A549 (cell line): Measurements from ENCODE around the gene CACNG3. TPM values are rescaled to one million over a fixed set of nuclear protein-coding genes. Genes with fewer than 3 reads are reported as not detected.

Experiments
- ATAC-seq, 2 experiments: fragments of 200-7000 bp in 1 of 2; fragments of >200 bp in 1 of 2; cut with Nextera tagmentation in 1 of 2; cut with Tn5 transposase in 1 of 2; 3 replicates each; pipeline versions ENCODE4 v1.8.0 to v1.9.1; 2018 to 2020; ENCODE audit warnings: mild to moderate bottlenecking in 1 of 2, moderate library complexity in 1 of 2
- CTCF ChIA-PET: fragments of 300-600 bp; sonication (Branson Sonifier 250); formaldehyde crosslinking; extraction: SDS; loops from one replicate; lab custom pipeline; 2021; ENCODE audit warnings: antibody characterized with exemption, inconsistent platforms; lab: Yijun Ruan, JAX
- POLR2A ChIA-PET: fragments of 350-600 bp; formaldehyde crosslinking; extraction: SDS; loops from one replicate; lab custom pipeline; 2021; ENCODE audit warnings: antibody characterized with exemption, inconsistent platforms; lab: Yijun Ruan, JAX
- DNase-seq, 2 experiments: peaks; one replicate each; pipeline versions ENCODE4 v3.0.0 to v3.0.0-alpha.2; 2011 to 2016; ENCODE audit warnings: low read depth in 1 of 2, low spot score in 1 of 2
- FAIRE-seq: peaks from 2 replicates; lab custom pipeline; 2011; peaks lifted over from hg19 to GRCh38; lab: Jason Lieb, UNC
- H3K27ac ChIP-seq, 2 experiments: fragments of >200 bp; sonication (Bioruptor Twin); formaldehyde crosslinking; 3 replicates each; pipeline ENCODE4 v1.5.1; 2016 to 2017
- H3K4me1 ChIP-seq: fragments of >200 bp; sonication (Bioruptor Twin); formaldehyde crosslinking; 3 replicates; pipeline ENCODE4 v1.6.1; 2016
- H3K4me2 ChIP-seq: fragments of >200 bp; sonication (Bioruptor Twin); formaldehyde crosslinking; 3 replicates; pipeline ENCODE4 v1.6.1; 2016
- H3K4me3 ChIP-seq: fragments of >200 bp; sonication (Bioruptor Twin); formaldehyde crosslinking; 3 replicates; pipeline ENCODE4 v1.5.1; 2016
- H3K9me3 ChIP-seq: fragments of >200 bp; sonication (Bioruptor Twin); formaldehyde crosslinking; 3 replicates; pipeline ENCODE4 v1.6.1; 2016
- BHLHE40 ChIP-seq: IDR thresholded peaks from 2 replicates; pipeline ENCODE4 v1.6.1; 2012; ENCODE audit warnings: low read depth, low read length, inconsistent platforms
- CBX2 ChIP-seq: fragments of 200-600 bp; sonication (generic); IDR thresholded peaks from 2 replicates; pipeline ENCODE4 v1.6.1; 2016; ENCODE audit warnings: low read depth, mild to moderate bottlenecking, borderline replicate concordance
- CEBPB ChIP-seq, 2 experiments: fragments of >200 bp in 1 of 2; sonication (Bioruptor Twin) in 1 of 2; formaldehyde crosslinking in 1 of 2; IDR thresholded peaks; 2 replicates each; pipeline ENCODE4 v1.6.1; 2012 to 2016
- CHD2 ChIP-seq: fragments of 150-350 bp; IDR thresholded peaks from 2 replicates; pipeline ENCODE4 v1.6.1; 2014; ENCODE audit warnings: low read length; ENCODE audit not compliant: partially characterized antibody
- EHF ChIP-seq: fragments of 250-450 bp; sonication (Bioruptor Pico); IDR thresholded peaks from 2 replicates; pipeline ENCODE4 v1.5.0; 2020; ENCODE audit warnings: mild to moderate bottlenecking
- EHMT2 ChIP-seq: fragments of 200-600 bp; sonication (generic); IDR thresholded peaks from 2 replicates; pipeline ENCODE4 v1.6.1; 2016; ENCODE audit warnings: antibody characterized with exemption, low read depth, mild to moderate bottlenecking, moderate library complexity
- ESRRA ChIP-seq: fragments of 150-350 bp; IDR thresholded peaks from 2 replicates; pipeline ENCODE4 v1.6.1; 2014; ENCODE audit warnings: mild to moderate bottlenecking, low read length, borderline replicate concordance
- FOSB ChIP-seq: fragments of 250-450 bp; sonication (Bioruptor Pico); IDR thresholded peaks from 2 replicates; pipeline ENCODE4 v1.5.0; 2020; ENCODE audit warnings: mild to moderate bottlenecking, moderate library complexity
- FOSL2 ChIP-seq, 2 experiments: fragments of 450-650 bp in 1 of 2; fragments of >200 bp in 1 of 2; sonication (Bioruptor Twin) in 1 of 2; formaldehyde crosslinking; IDR thresholded peaks; 2 replicates each; pipeline versions ENCODE4 v1.5.0 to v1.6.1; 2016 to 2020; ENCODE audit warnings: mild to moderate bottlenecking in 1 of 2, moderate library complexity in 1 of 2
- GATA3 ChIP-seq: IDR thresholded peaks from 2 replicates; pipeline ENCODE4 v1.6.1; 2012; ENCODE audit warnings: borderline replicate concordance
- HDAC2 ChIP-seq: fragments of 200-600 bp; sonication (generic); IDR thresholded peaks from 2 replicates; pipeline ENCODE4 v1.6.1; 2016
- HOXB13 ChIP-seq: fragments of 250-450 bp; sonication (Bioruptor Pico); IDR thresholded peaks from 2 replicates; pipeline ENCODE4 v1.5.0; 2020; ENCODE audit warnings: low read depth, mild to moderate bottlenecking, moderate library complexity
- HOXB5 ChIP-seq: fragments of 250-450 bp; sonication (Bioruptor Pico); IDR thresholded peaks from 2 replicates; pipeline ENCODE4 v1.5.0; 2020; ENCODE audit warnings: mild to moderate bottlenecking, moderate library complexity
- JUN ChIP-seq, 2 experiments: fragments of >200 bp; sonication (Bioruptor Twin); formaldehyde crosslinking; IDR thresholded peaks; 2 replicates in 1 of 2; 3 replicates in 1 of 2; pipeline ENCODE4 v1.6.1; 2016 to 2017
- KDM5A ChIP-seq: fragments of 200-600 bp; sonication (generic); IDR thresholded peaks from 2 replicates; pipeline ENCODE4 v1.6.1; 2016; ENCODE audit warnings: antibody characterized with exemption, mild to moderate bottlenecking
- MAFK ChIP-seq: fragments of 450-650 bp; IDR thresholded peaks from 2 replicates; pipeline ENCODE4 v1.6.1; 2014; ENCODE audit not compliant: partially characterized antibody
- POLR2A ChIP-seq: IDR thresholded peaks from 2 replicates; pipeline ENCODE4 v1.6.1; 2012; ENCODE audit warnings: mild to moderate bottlenecking, low read length
- RARB ChIP-seq: fragments of 250-450 bp; sonication (Bioruptor Pico); IDR thresholded peaks from 2 replicates; pipeline ENCODE4 v1.8.0; 2021; ENCODE audit warnings: mild to moderate bottlenecking, moderate library complexity
- TP53 ChIP-seq: fragments of 250-450 bp; sonication (Bioruptor Pico); IDR thresholded peaks from 2 replicates; pipeline ENCODE4 v1.5.0; 2021; ENCODE audit warnings: mild to moderate bottlenecking, moderate library complexity
- WGBS: methylation state at CpG from one replicate; pipeline ENCODE4 v1.1.6; 2017; ENCODE audit errors: missing lambda C conversion rate; 5-methylcytosine and 5-hydroxymethylcytosine counted together
- polyA plus RNA-seq, 4 experiments: library from polyadenylated mRNA; depleted of rRNA in 3 of 4; stranded (reverse); fragments of >200 nt; fragmentation: RNase III in 1 of 4; extraction: RNeasy Plus Mini Kit Qiagen cat#74134 plus additional on column Dnase treatment in 1 of 4; gene quantifications; 2 replicates in 3 of 4; 3 replicates in 1 of 4; pipeline ENCODE4 v1.2.3, GENCODE V29; 2011 to 2017
- TF ChIP-seq, protein P1 (sequence below): fragments of 200-600 bp; sonication (generic); IDR thresholded peaks from 2 replicates; pipeline ENCODE4 v1.6.1; 2016; ENCODE audit warnings: antibody characterized with exemption, mild to moderate bottlenecking, moderate library complexity
- TF ChIP-seq, protein P2 (sequence below): fragments of 450-650 bp; IDR thresholded peaks from 2 replicates; pipeline ENCODE4 v1.6.1; 2014; ENCODE audit warnings: antibody characterized with exemption
- TF ChIP-seq, protein P3 (sequence below): fragments of >200 bp; sonication (Bioruptor Twin); formaldehyde crosslinking; IDR thresholded peaks from 2 replicates; pipeline ENCODE4 v1.6.1; 2016
- TF ChIP-seq, protein P4 (sequence below): IDR thresholded peaks from 2 replicates; pipeline ENCODE4 v1.6.1; 2012; ENCODE audit warnings: low read depth, borderline replicate concordance
- TF ChIP-seq, protein P5 (sequence below): fragments of 250-450 bp; sonication (Bioruptor Pico); IDR thresholded peaks from 2 replicates; pipeline ENCODE4 v1.5.0; 2020; ENCODE audit warnings: low read depth, mild to moderate bottlenecking, moderate library complexity
- TF ChIP-seq, protein P6 (sequence below): fragments of >200 bp; sonication (Bioruptor Twin); formaldehyde crosslinking; IDR thresholded peaks from 3 replicates; pipeline ENCODE4 v1.6.1; 2016

The CACNG3 gene
- polyA plus RNA-seq, 2 of the 4 experiments (the other 2 are of a cell fraction), result not detected

DNA sequence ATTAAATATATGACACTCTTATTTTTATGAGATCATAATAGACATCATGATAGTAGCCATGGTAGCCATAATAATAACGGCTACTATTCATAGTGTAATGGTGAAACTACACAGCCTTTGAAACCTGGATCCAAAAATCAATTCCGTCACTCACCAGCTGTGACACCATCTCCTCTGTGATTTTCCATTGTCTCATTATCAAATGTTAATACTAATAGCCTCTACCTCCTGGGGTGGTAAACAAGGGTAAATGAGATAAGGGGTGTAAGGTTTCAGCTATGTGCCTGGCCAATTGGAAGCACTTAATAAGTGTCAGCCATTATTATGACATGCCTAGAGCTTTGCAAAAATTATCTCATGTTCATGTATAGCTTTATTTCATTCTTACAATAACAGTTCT lies 88.6 kb downstream of the CACNG3 start:
- ATAC-seq, result no peak
- no peak for FAIRE-seq
- DNase-seq, result no peak
- Histone ChIP-seq H3K4me2 (no peak overlapping the region), H3K27ac (no peak overlapping the region), H3K9me3 (no peaks in the 10 kb centered on the region), H3K4me1 (no peaks in the 10 kb centered on the region), H3K4me3 (no peak overlapping the region)
- ChIA-PET POLR2A (no interaction called here), CTCF (interaction anchor here (1.4 kb wide), 1 partner anchor 12 kb away, joined by 3 read pairs; no protein-coding TSS in a partner anchor)
- TF ChIP-seq CBX2, result no peak
- 10% methylated on average over 2 of the region's 2 CpGs for WGBS

DNA sequence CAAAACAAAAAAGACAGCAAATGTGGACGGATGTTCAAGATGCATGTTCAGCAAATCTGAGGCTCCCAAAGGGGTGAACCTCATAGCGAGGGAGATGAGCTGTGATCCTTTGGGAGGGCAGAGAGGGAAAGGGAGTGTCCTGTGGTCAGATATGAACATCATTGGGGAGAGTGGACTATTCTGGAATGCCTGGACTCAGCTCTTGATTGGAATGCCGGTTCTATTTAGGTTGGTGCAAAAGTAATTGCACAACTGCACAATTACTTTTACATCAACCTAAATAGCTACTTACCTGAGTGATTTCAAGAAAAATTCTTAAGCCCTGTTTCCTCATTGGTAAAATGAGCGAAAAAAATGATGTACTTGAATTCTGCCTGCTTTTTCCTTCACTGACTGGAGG lies 89.6 kb downstream of the CACNG3 start:
- no peak overlapping the region for H3K27ac ChIP-seq
- CTCF ChIA-PET, result interaction anchor here (1.4 kb wide), 1 partner anchor 11 kb away, joined by 3 read pairs; no protein-coding TSS in a partner anchor
- TF ChIP-seq POLR2A (no peak), HOXB13 (CRISPR knock-in tag) (no peak), FOSB (CRISPR knock-in tag) (no peak), MAFK (peak; percentile 16), CEBPB (IDR thresholded peaks at IDR 0.05) (no peak), JUN (IDR thresholded peaks at IDR 0.05) (no peak)
- TF ChIP-seq, protein P1, sequence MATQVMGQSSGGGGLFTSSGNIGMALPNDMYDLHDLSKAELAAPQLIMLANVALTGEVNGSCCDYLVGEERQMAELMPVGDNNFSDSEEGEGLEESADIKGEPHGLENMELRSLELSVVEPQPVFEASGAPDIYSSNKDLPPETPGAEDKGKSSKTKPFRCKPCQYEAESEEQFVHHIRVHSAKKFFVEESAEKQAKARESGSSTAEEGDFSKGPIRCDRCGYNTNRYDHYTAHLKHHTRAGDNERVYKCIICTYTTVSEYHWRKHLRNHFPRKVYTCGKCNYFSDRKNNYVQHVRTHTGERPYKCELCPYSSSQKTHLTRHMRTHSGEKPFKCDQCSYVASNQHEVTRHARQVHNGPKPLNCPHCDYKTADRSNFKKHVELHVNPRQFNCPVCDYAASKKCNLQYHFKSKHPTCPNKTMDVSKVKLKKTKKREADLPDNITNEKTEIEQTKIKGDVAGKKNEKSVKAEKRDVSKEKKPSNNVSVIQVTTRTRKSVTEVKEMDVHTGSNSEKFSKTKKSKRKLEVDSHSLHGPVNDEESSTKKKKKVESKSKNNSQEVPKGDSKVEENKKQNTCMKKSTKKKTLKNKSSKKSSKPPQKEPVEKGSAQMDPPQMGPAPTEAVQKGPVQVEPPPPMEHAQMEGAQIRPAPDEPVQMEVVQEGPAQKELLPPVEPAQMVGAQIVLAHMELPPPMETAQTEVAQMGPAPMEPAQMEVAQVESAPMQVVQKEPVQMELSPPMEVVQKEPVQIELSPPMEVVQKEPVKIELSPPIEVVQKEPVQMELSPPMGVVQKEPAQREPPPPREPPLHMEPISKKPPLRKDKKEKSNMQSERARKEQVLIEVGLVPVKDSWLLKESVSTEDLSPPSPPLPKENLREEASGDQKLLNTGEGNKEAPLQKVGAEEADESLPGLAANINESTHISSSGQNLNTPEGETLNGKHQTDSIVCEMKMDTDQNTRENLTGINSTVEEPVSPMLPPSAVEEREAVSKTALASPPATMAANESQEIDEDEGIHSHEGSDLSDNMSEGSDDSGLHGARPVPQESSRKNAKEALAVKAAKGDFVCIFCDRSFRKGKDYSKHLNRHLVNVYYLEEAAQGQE, result no peak
- TF ChIP-seq, all 56 proteins: peak for 1
- Histone ChIP-seq H3K4me3 (no peak overlapping the region), H3K9me3 (no peaks in the 10 kb centered on the region), H3K4me1 (no peaks in the 10 kb centered on the region), H3K4me2 (no peak overlapping the region)
- ATAC-seq (no peak), FAIRE-seq (no peak), DNase-seq (no peak)
- WGBS, result 10% methylated on average over 4 of the region's 4 CpGs
- POLR2A ChIA-PET, result no interaction called here

DNA sequence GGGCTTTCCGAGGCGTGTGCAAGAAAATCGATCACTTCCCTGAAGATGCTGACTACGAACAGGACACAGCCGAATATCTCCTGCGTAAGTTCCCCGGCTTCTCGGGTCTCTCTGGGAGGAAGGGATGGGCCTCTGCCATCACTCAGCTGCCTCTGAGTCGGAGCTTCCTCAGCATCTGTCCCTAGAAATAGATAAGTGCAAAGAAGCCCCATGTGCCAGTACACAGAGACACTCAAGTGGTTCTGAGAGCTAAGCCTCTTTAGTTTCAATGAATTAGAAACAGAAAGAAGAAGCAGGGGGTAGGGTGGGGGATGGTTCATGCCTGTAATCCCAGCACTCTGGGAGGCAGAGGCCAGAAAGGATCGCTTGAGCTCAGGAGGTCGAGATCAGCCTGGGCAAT lies 90.6 kb downstream of the CACNG3 start:
- ATAC-seq, result no peak
- TF ChIP-seq, protein P2, sequence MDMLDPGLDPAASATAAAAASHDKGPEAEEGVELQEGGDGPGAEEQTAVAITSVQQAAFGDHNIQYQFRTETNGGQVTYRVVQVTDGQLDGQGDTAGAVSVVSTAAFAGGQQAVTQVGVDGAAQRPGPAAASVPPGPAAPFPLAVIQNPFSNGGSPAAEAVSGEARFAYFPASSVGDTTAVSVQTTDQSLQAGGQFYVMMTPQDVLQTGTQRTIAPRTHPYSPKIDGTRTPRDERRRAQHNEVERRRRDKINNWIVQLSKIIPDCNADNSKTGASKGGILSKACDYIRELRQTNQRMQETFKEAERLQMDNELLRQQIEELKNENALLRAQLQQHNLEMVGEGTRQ, result no peak
- TF ChIP-seq MAFK, result no peak
- TF ChIP-seq EHMT2, result no peak
- TF ChIP-seq RARB (CRISPR knock-in tag), result no peak
- TF ChIP-seq FOSL2 (IDR thresholded peaks at IDR 0.05), result no peak
- TF ChIP-seq FOSL2 (CRISPR knock-in tag; IDR thresholded peaks at IDR 0.05), result no peak
- no peak for TF ChIP-seq JUN (IDR thresholded peaks at IDR 0.05)
- TF ChIP-seq, protein P3, sequence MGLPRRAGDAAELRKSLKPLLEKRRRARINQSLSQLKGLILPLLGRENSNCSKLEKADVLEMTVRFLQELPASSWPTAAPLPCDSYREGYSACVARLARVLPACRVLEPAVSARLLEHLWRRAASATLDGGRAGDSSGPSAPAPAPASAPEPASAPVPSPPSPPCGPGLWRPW, result no peak
- TF ChIP-seq, protein P4, sequence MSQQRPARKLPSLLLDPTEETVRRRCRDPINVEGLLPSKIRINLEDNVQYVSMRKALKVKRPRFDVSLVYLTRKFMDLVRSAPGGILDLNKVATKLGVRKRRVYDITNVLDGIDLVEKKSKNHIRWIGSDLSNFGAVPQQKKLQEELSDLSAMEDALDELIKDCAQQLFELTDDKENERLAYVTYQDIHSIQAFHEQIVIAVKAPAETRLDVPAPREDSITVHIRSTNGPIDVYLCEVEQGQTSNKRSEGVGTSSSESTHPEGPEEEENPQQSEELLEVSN, result no peak
- no peak for FAIRE-seq
- Histone ChIP-seq H3K27ac (no peak overlapping the region), H3K4me1 (no peaks in the 10 kb centered on the region), H3K4me2 (no peak overlapping the region), H3K9me3 (no peaks in the 10 kb centered on the region), H3K4me3 (no peak overlapping the region)
- WGBS, result 52% methylated on average over 11 of the region's 11 CpGs
- CTCF ChIA-PET, result no interaction called here
- POLR2A ChIA-PET, result no interaction called here
- DNase-seq, result no peak

DNA sequence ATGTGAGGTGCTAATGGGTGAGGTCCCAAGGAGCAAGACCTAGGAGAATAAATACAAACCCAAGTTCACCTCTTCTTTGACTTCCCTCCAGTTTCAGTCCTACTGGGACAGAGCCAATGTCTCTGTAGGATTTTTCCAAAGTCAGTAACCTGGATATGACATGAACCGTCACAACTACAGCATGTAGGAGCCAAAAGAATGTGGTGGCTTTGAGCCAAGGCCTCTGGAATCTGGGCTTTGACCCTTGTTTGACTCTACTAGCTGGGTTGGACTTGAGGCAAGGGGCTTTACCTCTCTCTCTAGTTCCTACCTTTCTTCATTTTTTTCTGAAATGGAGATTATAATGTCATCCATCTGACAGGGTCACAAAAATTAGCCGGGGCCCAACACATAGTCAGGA lies 91.4 kb downstream of the CACNG3 start:
- H3K9me3 ChIP-seq, result no peaks in the 10 kb centered on the region
- FAIRE-seq (no peak), ATAC-seq (no peak), DNase-seq (no peak)
- 12% methylated on average over 2 of the region's 2 CpGs for WGBS
- no peaks in the 10 kb centered on the region for H3K4me1 ChIP-seq
- no peak overlapping the region for H3K4me3 ChIP-seq
- POLR2A ChIA-PET, result no interaction called here
- H3K4me2 ChIP-seq, result no peak overlapping the region
- no peak overlapping the region for H3K27ac ChIP-seq
- CTCF ChIA-PET, result interaction anchor here (0.8 kb wide), 1 partner anchor 9 kb away, joined by 3 read pairs; no protein-coding TSS in a partner anchor
- TF ChIP-seq HDAC2 (no peak), HOXB5 (CRISPR knock-in tag) (no peak), BHLHE40 (no peak), GATA3 (no peak), EHF (CRISPR knock-in tag) (no peak), EHMT2 (no peak), CHD2 (no peak), TP53 (no peak), POLR2A (no peak), ESRRA (no peak), KDM5A (no peak)
- TF ChIP-seq, protein P5, sequence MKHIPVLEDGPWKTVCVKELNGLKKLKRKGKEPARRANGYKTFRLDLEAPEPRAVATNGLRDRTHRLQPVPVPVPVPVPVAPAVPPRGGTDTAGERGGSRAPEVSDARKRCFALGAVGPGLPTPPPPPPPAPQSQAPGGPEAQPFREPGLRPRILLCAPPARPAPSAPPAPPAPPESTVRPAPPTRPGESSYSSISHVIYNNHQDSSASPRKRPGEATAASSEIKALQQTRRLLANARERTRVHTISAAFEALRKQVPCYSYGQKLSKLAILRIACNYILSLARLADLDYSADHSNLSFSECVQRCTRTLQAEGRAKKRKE (CRISPR knock-in tag), result no peak
- TF ChIP-seq, protein P6, sequence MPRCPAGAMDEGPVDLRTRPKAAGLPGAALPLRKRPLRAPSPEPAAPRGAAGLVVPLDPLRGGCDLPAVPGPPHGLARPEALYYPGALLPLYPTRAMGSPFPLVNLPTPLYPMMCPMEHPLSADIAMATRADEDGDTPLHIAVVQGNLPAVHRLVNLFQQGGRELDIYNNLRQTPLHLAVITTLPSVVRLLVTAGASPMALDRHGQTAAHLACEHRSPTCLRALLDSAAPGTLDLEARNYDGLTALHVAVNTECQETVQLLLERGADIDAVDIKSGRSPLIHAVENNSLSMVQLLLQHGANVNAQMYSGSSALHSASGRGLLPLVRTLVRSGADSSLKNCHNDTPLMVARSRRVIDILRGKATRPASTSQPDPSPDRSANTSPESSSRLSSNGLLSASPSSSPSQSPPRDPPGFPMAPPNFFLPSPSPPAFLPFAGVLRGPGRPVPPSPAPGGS, result no peak
